CD4-positive, alpha-beta T cell treated with Interleukin-21 for 1 hour (primary cell): ENCODE data around the gene THOC2.

Source experiments
- DNase-seq: peaks from one replicate; pipeline ENCODE4 v3.0.0-alpha.2; 2020

THOC2 gene

GRCh38 chrX:123562342-123563146, 170.3 kb downstream of the THOC2 start:
- DNase-seq, result no peak

DNA sequence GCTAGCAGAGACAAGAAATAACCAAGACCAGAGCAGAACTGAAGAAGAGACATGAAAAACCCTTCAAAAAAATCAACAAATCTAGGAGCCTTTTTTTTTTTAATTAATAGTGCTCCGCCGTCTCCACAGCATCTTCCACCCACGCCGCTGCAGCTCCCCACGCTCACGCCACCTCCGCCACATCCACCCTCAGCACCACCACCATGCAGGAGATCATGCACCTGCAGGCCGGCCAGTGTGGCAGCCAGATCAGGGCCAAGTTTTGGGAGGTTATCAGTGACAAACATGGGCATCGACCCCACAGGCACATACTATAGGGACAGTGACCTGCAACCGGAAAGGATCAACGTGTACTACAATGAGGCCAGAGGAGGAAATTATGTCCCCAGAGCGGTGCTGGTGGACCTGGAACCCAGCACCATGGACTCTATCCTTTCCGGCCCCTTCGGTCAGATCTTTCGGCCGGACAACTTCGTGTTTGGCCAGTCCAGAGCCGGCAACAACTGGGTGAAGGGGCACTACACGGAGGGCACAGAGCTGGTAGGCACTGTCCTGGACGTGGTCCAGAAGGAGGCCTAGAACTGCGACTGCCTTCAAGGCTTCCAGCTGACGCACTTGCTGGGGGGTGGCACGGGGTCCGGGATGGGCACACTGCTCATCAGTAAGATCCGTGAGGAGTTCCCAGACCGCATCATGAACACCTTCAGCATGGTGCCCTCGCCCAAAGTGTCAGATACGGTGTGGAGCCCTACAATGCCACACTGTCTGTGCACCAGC, 171.2 kb downstream of the THOC2 start:
- DNase-seq, result no peak

DNA sequence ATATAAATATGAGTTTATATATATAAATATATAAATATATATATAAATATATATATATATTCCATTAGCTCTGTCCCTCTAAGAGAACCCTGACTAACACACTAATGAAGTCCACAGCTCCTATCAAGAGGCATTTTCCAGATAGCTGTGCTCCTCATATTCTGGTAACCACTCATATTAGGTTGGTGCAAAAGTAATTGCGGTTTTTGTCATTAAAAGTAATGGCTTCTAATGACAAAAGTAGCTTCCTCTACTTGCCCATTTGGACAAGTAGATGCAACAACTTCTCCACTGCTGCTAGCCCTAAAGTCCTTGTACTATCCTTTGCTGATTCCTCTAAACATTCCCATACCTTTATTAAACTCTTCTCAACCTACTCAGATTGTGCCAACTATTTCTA, 182.0 kb downstream of the THOC2 start:
- no peak for DNase-seq
